ENCODE results near the gene DST.

Gene DST

DNA sequence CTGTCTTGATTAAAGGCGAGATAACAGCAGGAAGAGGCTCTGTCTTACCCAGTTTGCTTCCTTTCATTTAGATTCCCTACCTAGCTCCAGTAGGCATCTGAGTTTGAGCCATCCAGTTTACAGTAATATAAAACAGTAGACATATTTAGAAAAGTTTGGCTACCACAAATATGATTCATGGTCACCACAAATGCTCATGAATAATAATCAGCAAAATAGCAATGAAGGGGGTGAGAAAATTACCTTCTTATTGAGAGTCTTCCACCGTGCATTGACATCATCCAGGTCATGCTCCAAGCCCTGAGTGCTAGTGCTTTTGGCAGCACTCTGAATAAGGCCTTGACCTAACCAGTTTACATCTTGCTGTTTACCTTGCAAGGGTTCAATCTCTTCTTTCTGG, 106.2 kb downstream of the DST start:
- no peak for DNase-seq (ENCODE audit: low read depth in 3 of 3)

DNA sequence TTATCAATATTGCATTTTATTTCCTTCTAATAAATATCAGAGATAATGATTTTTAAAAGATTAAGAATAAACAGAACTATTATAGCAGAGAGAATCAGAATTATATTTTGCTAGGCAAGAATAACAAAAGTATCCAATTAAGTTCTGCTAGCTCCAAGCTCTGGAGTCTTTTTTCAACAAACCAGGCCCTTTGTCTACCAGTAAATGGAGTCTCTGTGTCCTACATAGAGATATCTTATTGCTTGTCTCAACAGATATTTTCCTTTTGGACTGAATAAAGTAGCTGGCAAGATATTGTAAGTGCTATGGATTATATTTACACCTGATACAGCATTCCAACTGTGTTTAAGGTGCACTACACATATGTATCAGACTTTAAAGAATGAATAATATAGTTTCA, 107.1 kb downstream of the DST start:
- no peak for DNase-seq (ENCODE audit: low read depth in 3 of 3)

DNA sequence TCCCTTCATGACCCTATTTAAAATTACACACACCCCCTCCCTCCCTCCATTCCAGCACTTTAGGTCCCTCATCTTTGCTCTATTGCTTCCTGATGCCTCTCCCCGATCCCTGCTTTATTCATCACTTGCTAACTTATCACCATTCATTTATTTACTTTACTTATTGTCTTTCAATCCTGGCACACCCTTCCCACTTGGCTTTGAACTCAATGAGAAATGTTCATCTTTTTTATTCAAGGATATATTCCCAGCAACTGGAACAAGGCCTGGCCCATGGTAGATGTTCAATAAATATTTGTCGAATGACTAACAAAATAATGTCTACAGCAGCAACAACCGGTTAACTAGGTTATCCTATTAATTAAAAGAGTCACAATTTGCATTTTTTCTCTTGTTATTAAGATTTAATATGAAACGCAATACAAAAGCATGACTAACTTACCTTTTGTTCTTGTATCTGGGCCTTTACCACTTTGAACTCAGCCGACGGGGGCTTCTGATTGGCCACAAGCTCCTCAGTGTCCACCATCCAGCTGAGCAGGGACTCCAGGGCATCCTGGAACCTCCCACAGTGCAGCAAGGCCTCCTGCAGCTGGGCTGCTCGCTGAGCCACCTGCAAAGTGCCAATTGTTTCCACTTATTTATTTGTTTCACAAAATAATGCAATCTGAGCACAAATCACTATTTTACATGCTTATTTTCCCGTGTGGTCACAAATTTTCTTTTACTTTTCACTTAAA, 107.8 kb downstream of the DST start:
- no peak for DNase-seq (ENCODE audit: low read depth in 3 of 3)

DNA sequence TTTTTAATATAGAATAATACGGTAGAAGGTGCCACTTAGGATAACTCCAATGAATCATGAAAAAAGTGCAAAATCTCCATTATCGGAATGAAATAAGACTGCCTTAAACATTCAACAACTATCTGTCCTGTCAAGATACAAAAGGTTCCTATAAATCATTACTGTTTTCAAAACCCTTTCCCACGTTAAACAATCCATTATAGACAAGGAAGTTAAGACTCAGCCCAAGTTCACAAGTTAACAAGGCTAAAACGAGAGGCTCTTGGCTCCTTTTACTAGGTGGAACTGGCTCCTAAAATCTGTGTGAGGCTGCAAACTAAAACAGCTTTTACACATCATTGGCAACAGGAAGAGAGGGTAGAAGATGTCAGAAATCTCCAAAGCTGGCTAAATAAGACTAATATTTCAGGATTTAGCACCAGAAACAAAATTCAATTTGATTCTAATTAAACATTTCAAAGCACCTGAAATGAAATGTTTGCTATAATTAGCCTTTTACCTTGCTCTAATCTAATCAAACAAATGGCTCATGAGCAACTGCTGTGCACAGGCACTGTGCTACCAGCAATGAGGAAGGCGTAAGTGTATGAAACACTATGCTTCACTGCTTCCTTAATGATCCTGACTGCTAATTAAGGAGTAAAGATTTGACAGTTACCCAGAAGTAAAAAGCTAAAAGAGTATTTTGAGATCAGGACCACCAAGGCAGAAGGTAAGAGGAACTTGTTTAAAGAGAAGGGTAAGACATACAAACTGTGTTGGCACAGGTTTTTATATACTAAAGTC, 109.7 kb downstream of the DST start:
- no peak for DNase-seq (ENCODE audit: low read depth in 3 of 3)

GRCh38 chr6:56531839-56532595, 110.7 kb downstream of the DST start:
- no peak for DNase-seq (ENCODE audit: low read depth in 3 of 3)

- DNase-seq (ENCODE audit: low read depth in 3 of 3), result no peak
Measured at GRCh38 chr6:56529594-56530191, 113.0 kb downstream of the DST start.

- no peak for DNase-seq (ENCODE audit: low read depth in 3 of 3)
Measured at GRCh38 chr6:56528412-56528841, 114.3 kb downstream of the DST start.

DNA sequence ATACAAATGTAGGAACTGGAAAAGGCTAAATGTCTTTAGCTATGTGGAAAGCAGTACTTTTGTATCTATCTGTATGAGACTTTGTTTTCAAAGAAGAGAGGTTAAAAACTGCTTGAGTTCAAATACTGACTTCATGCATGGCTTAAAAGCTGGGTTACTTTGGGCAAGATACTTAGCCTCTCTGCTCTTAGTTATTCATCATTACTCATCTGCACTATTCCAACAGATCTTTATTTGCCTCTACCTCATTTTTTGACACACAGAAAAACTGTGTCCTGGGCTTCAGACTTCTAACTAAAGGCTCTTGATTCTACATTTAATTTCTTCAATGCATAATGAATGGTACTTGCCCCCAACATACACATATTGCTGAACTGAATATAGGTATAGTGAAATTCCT, 114.8 kb downstream of the DST start:
- no peak for DNase-seq (ENCODE audit: low read depth in 3 of 3)

GRCh38 chr6:56526860-56527544, 115.7 kb downstream of the DST start:
- DNase-seq (ENCODE audit: low read depth in 3 of 3), result no peak

- no peak for DNase-seq (ENCODE audit: low read depth in 3 of 3)
Measured at GRCh38 chr6:56525974-56526789, 116.5 kb downstream of the DST start.

- no peak for DNase-seq (ENCODE audit: low read depth in 3 of 3)
Measured at GRCh38 chr6:56524891-56525703, 117.6 kb downstream of the DST start.

DNA sequence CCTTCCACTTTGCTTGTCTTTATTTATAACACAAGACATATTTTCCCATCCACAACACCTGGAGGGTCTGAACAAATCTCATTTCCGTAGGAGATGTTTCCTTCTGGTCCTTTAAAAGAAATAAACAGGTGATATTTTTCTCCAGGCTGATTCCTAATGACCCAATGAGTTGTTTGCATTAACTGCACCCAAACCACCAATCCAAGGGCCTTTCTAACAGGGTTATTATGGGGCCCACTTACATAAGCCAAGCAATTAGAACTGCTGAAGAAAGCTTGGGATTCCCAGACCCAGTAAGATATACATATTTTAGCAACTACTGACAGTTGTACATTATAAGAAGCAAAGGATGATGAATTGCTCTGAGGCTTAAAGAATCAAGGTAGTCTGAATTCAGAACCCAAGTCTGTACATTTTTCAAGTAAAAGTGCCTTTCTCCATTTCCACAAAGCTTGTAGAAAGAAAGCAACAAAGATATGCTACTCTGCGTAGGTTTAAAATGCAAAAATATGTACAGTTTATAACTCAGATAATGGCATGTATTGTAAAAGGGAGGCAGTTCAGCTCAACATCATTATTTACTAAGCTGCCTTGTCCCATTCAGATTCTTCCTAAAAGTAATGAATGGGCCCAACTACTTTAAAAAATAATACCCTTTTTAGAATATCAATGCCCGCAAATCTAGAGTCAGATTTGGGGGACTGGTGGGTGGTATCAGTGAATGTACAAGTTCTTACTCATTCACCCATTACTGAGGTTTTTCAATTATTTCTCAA, 120.0 kb downstream of the DST start:
- DNase-seq (ENCODE audit: low read depth in 3 of 3), result no peak

DNA sequence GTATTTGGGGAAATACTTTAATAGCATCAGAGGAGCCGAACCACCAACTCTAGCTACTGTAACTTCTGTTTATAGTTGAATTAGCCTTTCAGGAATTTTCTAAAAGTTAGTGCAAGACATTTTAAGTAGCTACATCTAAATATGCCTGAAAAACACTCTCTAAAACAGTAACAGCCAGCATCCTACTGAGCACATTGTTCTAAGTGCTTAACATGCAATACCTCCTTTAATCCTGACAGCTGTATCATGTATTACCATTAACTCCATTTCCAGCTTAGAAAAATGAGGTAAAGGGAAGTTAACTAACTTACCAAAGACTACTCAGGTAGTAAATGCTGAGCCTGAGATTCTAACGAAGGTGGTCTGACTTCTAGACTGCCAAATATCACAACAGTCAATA, 120.7 kb downstream of the DST start:
- DNase-seq (ENCODE audit: low read depth in 3 of 3), result no peak

DNA sequence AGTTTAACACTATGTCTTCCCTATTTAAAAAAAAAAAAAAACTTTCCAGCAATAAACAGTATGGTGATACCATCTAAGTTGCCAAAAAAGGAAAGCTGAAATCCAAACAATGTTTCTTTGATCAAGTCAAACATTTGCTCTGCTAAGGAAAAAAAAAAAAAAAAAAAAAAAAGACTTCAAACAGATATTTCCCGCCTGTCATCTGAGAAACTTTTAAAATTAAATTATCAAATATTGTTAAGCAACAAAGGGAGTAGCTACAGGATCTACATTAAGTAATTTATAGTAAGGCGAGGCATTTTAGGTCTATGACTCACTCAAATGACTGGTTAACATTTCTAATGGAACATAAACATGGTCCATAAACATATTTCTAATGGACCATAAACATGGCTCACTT, 121.2 kb downstream of the DST start:
- no peak for DNase-seq (ENCODE audit: low read depth in 3 of 3)

DNA sequence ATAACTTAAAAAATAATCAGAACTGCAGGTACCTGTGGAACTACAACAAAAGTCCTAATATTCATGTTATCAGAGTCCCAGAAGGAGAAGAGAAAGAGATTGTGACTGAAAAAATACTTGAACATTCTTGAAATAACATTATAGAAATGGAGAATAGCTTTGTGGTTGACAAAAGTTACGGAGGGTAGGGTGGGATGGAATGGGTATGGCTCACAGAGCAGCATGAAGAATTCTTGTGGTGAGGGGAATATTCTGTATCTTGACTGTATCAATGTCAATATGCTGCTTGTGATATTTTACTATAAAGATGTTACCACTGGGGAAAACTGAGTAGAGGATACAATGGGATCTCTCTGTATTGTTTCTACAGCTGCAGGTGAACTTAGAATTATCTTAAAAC, 122.5 kb downstream of the DST start:
- no peak for DNase-seq (ENCODE audit: low read depth in 3 of 3)

GRCh38 chr6:56518995-56519767, 123.5 kb downstream of the DST start:
- DNase-seq (ENCODE audit: low read depth in 3 of 3), result no peak

DNA sequence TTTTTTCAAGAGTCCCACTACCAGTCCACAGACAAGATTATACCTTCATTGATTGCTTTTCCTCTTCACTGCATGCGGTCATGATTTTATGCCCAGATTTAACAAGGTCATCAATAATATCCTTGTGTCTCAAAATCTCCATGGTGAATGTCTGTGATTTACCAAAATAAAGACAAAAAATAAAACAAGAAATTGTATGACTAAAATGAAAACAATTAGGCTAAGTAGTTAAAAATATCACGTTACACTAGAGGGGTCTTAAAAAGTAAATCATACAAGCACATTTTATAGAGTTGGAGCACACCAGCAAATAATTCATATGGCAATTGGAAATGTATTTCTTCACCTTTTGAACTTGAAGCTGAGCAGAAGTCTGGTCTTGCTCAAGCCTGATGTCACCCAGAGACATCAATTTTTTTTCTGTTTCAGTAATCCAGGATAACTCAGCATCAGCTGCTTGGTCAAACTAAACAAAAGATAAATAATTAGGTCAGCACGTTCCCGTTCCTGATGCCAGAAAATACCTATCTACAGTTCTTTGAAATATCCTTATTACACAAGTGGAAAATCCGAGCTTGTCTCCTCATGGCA, 125.4 kb downstream of the DST start:
- no peak for DNase-seq (ENCODE audit: low read depth in 3 of 3)

DNA sequence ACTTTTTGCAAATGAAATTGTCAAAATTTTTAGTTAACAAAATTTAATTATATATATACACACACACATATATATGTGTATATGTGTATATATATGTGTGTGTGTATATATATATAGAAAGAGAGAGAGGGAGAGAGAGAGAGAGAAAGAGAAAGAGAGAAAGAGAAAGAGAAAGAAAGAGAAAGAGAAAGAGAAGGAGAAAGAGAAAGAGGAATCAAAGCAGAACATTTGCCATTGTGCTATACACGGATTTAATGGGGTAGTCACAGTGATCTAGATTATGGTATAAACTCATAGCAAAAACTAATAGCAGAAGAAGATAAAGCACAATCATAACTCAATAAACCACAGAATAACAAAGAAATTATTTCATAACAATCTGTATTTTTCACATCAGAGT, 126.7 kb downstream of the DST start:
- DNase-seq (ENCODE audit: low read depth in 3 of 3), result no peak
